NB4 (cell line): ENCODE measurements around the gene TAB2.
"Not testable (repeated sequence)": the region's sequence is repeated elsewhere in the genome, so short reads cannot be mapped to it uniquely, and the experiment has no call there.

Experiments used
- DNase-seq: peaks from one replicate; pipeline ENCODE4 v3.0.0; 2010; ENCODE audit warnings: low read depth
- H3K4me3 ChIP-seq: one replicate; pipeline ENCODE4 v1.5.1; 2011; ENCODE audit warnings: mild to moderate bottlenecking, low read depth, low read length, moderate library complexity
- CTCF ChIP-seq: IDR thresholded peaks from one replicate; pipeline ENCODE4 v1.5.1; 2012; ENCODE audit warnings: low read depth, low read length
- MYC ChIP-seq: IDR thresholded peaks from 2 replicates; pipeline ENCODE4 v1.6.1; 2011; ENCODE audit warnings: low read depth, low read length
- POLR2A ChIP-seq: IDR thresholded peaks from 2 replicates; pipeline ENCODE4 v1.6.1; 2011; ENCODE audit warnings: mild to moderate bottlenecking; ENCODE audit not compliant: insufficient read length; ENCODE audit errors: extremely low read depth
- TF ChIP-seq, protein P1 (sequence below): IDR thresholded peaks from 2 replicates; pipeline ENCODE4 v1.6.1; 2011; ENCODE audit warnings: low read depth, low read length

TAB2 gene

GRCh38 chr6:149314325-149314905 is 3.1 kb upstream of the TAB2 start:
- TF ChIP-seq MYC: no peak
- TF ChIP-seq POLR2A: no peak
- TF ChIP-seq, protein P1, sequence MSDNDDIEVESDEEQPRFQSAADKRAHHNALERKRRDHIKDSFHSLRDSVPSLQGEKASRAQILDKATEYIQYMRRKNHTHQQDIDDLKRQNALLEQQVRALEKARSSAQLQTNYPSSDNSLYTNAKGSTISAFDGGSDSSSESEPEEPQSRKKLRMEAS: no peak
- no peak for TF ChIP-seq CTCF
- DNase-seq: no peak

DNA sequence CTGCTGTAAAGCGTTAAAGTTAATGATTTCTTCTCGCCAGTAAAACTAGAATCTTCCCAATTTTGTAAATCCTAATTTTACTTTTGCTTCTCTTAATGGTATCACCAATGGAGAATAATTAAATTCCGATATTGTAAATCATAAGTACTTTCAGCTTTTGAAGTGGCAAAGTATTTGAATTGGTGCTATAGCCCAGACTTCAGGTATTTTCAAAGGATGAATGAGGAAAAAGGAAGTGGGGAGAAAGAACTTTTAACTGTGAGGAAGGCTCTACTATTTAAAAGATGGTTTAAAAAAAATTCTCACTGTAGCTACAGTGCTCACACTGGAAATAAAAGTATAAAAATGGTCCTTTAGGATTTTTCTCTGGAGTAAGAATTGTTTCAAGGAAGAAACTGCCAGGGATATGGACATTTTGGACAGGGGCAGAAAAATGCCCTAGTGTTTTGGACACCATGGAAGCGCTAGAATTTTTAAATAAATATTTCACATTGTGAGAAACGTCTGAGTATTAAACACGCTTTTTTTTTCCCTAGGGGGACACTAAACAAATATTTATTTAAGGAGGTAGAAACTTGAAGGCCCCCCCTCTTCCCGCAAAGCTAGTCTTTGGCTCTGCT is 1.3 kb upstream of the TAB2 start:
- no peak for DNase-seq
- TF ChIP-seq, protein P1: no peak
- TF ChIP-seq POLR2A: no peak
- no peak for TF ChIP-seq MYC
- TF ChIP-seq CTCF: no peak
- peak overlapping the region; percentile 89 for H3K4me3 ChIP-seq

More at GRCh38 chr6:149314325-149314905, 3.1 kb upstream of the TAB2 start:
- H3K4me3 ChIP-seq: no peak overlapping the region

DNA sequence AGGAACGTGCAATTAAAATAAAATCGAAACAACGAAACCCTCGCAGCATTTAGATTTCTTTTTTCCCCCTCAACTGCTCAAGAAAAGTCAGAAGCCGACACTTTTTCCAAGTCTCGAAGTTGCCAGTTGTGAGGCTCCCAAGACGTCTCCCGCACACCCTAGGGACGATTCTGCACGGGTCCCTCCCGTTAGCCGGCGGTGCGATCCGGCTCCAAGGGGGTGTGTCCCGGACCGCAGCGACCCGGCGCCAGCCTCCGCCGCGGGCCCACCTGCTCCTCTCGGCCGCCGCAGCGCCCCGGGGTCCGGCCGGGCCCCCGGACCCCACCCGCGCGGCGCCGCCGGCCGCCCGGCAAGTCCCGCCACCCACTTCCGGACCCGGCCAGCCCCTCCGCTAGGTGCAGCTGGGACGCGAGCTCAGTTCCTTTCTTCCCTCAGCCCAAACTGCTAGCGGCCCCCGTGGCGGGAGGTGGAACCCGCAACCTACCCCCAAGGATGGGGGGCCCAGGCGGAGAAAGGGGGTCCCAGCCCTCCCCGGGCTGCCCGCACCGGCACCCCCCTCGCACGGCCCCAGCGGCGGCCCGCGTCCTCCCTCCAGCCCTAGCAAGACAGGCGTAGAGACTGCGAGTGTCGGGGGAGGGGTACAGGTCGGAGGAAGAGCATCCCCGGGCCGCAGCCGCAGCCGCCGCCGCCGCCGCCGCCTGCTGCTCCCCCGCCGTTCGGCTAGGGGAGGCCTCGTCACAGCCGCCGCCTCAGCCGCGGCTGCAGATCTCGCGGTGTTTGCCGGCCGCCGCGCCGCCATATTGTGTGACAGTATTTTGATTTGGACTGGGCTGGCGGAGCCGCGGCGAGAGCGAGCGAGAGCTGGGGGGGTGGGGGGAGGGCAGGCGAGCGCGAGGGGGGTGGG is 520 bp upstream of the TAB2 start:
- peak; percentile 97 for DNase-seq
- TF ChIP-seq, protein P1: no peak
- TF ChIP-seq MYC: no peak
- TF ChIP-seq POLR2A: peak; percentile 19
- H3K4me3 ChIP-seq: peak overlapping the region; percentile 89

GRCh38 chr6:149318581-149319286 is 1.2 kb downstream of the TAB2 start:
- peak overlapping the region; percentile 73 for H3K4me3 ChIP-seq
- TF ChIP-seq MYC (no peak), POLR2A (no peak), CTCF (no peak)
- TF ChIP-seq, protein P1: no peak
- DNase-seq: peak; percentile 48

- no peak for DNase-seq
- TF ChIP-seq CTCF (no peak), MYC (no peak), POLR2A (no peak)
- TF ChIP-seq, protein P1: no peak
- peak overlapping the region; percentile 73 for H3K4me3 ChIP-seq
Measured at GRCh38 chr6:149319422-149319821, 1.9 kb downstream of the TAB2 start.

DNA sequence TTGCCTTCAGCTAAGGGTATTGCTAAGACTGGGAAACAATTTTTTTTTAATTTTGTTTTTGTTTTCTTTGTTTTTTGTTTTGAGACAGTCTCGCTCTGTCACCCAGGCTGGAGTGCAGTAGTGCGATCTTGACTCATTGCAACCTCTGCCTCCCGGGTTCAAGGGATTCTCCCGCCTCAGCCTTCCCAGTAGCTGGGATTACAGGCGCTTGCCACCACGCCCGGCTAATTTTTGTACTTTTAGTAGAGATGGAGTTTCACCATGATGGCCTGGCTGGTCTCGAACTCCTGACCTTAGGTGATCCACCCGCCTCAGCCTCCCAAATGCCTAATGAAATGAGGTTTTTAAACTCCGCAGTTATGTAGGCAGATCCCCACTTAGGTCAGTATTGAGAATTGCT is 2.5 kb downstream of the TAB2 start:
- H3K4me3 ChIP-seq: peak overlapping the region; percentile 73
- DNase-seq: not testable (repeated sequence)
